Esophagus muscularis mucosa (tissue), 3 donors: ENCODE results near the gene OR4D9.

Source experiments
- CTCF ChIP-seq, 3 experiments: fragments of 200-600 bp in 2 of 3; fragments of 450-650 bp in 1 of 3; sonication (generic) in 2 of 3; IDR thresholded peaks; one replicate each; pipeline ENCODE4 v1.5.1; 2017 to 2019; ENCODE audit warnings: antibody characterized with exemption in 3 of 3, mild to moderate bottlenecking in 2 of 3, moderate library complexity in 1 of 3
- POLR2A ChIP-seq: fragments of 450-650 bp; IDR thresholded peaks from one replicate; pipeline ENCODE4 v1.6.1; 2017; ENCODE audit warnings: antibody characterized with exemption, moderate library complexity, mild to moderate bottlenecking, low read depth
- POLR2AphosphoS5 ChIP-seq, 2 donors: sonication (generic); formaldehyde crosslinking; IDR thresholded peaks; one replicate each; pipeline ENCODE4 v1.6.1; 2017; ENCODE audit warnings: antibody characterized with exemption in 2 of 2

- no peak for TF ChIP-seq POLR2AphosphoS5 (IDR thresholded peaks at IDR 0.05)
- no peak for TF ChIP-seq POLR2A
- no peak for TF ChIP-seq CTCF (IDR thresholded peaks at IDR 0.05)
Observed at GRCh38 chr11:59528711-59529110, 17.4 kb downstream of the OR4D9 start.
